Left lobe of liver (tissue), 2 donors: ENCODE results near the gene ATXN1. TPM values are rescaled to one million over a fixed set of nuclear protein-coding genes. Genes with fewer than 3 reads are reported as not detected.
"Not testable (repeated sequence)": the region's sequence is repeated elsewhere in the genome, so short reads cannot be mapped to it uniquely, and the experiment has no call there.

Experiments
- ATAC-seq: fragments of 200-7000 bp; cut with Tn5 transposase; one replicate; pipeline ENCODE4 v1.9.1; 2020; ENCODE audit warnings: mild to moderate bottlenecking, moderate library complexity
- DNase-seq: peaks from one replicate; pipeline ENCODE4 v3.0.0-alpha.2; 2020; ENCODE audit warnings: low spot score
- total RNA-seq: library from RNA; stranded (reverse); gene quantifications from one replicate; pipeline ENCODE4 v1.2.1, GENCODE V29; 2021
- donor health status: DM: no; HTN: no; CAD: no; lungs with moderate emphysema.
- donor health status: DM: no; HTN: yes; CAD: no.

Gene ATXN1
- total RNA-seq, 1 donor from 2014 or later = 29.5 TPM

- ATAC-seq (no peak), DNase-seq (no peak)
Measured at GRCh38 chr6:16277101-16277981, 483.9 kb downstream of the ATXN1 start.

GRCh38 chr6:16274885-16275589 lies 486.2 kb downstream of the ATXN1 start:
- DNase-seq (no peak), ATAC-seq (no peak)

- ATAC-seq (no peak), DNase-seq (no peak)
Measured at GRCh38 chr6:16274483-16274882, 486.8 kb downstream of the ATXN1 start.

- no peak for ATAC-seq
Measured at GRCh38 chr6:16273256-16273655, 488.0 kb downstream of the ATXN1 start.

GRCh38 chr6:16272201-16272600 lies 489.1 kb downstream of the ATXN1 start:
- no peak for ATAC-seq
- no peak for DNase-seq

More at GRCh38 chr6:16273256-16273655, 488.0 kb downstream of the ATXN1 start:
- DNase-seq = no peak

- DNase-seq = no peak
- ATAC-seq = no peak
Measured at GRCh38 chr6:16271428-16271827, 489.8 kb downstream of the ATXN1 start.

- ATAC-seq (no peak), DNase-seq (no peak)
Measured at GRCh38 chr6:16270178-16270794, 491.0 kb downstream of the ATXN1 start.

GRCh38 chr6:16269442-16270070 lies 491.7 kb downstream of the ATXN1 start:
- not testable (repeated sequence) for DNase-seq, ATAC-seq

GRCh38 chr6:16267428-16268263 lies 493.6 kb downstream of the ATXN1 start:
- DNase-seq = no peak

GRCh38 chr6:16265351-16266341 lies 495.6 kb downstream of the ATXN1 start:
- ATAC-seq (no peak), DNase-seq (no peak)

More at GRCh38 chr6:16267428-16268263, 493.6 kb downstream of the ATXN1 start:
- no peak for ATAC-seq

- no peak for DNase-seq
- ATAC-seq = no peak
Measured at GRCh38 chr6:16264785-16265184, 496.5 kb downstream of the ATXN1 start.

- not testable (repeated sequence) for ATAC-seq, DNase-seq
Measured at GRCh38 chr6:16263464-16264099, 497.7 kb downstream of the ATXN1 start.

GRCh38 chr6:16262773-16263172 lies 498.5 kb downstream of the ATXN1 start:
- ATAC-seq, DNase-seq: not testable (repeated sequence)

- not testable (repeated sequence) for DNase-seq, ATAC-seq
Measured at GRCh38 chr6:16260602-16261001, 500.7 kb downstream of the ATXN1 start.

- not testable (repeated sequence) for ATAC-seq, DNase-seq
Measured at GRCh38 chr6:16259604-16260003, 501.7 kb downstream of the ATXN1 start.

GRCh38 chr6:16258709-16259075 lies 502.6 kb downstream of the ATXN1 start:
- DNase-seq (no peak), ATAC-seq (no peak)

GRCh38 chr6:16257999-16258708 lies 503.1 kb downstream of the ATXN1 start:
- DNase-seq = no peak
- ATAC-seq = no peak

GRCh38 chr6:16256781-16257180 lies 504.5 kb downstream of the ATXN1 start:
- no peak for ATAC-seq
- DNase-seq = no peak
